GM23338 (cell line): ENCODE results near the gene ORC6. TPM values are rescaled to one million over a fixed set of nuclear protein-coding genes. Genes with fewer than 3 reads are reported as not detected.

ENCODE experiments used
- ATAC-seq: fragments of 200-7000 bp; cut with Tn5 transposase; 3 replicates; pipeline ENCODE4 v1.9.1; 2020
- DNase-seq: peaks from one replicate; pipeline ENCODE4 v3.0.0-alpha.2; 2015; ENCODE audit warnings: low spot score
- H2AFZ ChIP-seq: fragments of 200-600 bp; sonication (generic); 2 replicates; pipeline ENCODE4 v1.8.0; 2016; ENCODE audit warnings: antibody characterized with exemption, mild to moderate bottlenecking, moderate library complexity
- H3F3A ChIP-seq: fragments of 200-600 bp; sonication (generic); replicated peaks from 2 replicates; pipeline ENCODE4 v1.8.0; 2017; ENCODE audit warnings: antibody characterized with exemption, mixed run types, low read depth
- H3K27ac ChIP-seq: fragments of 200-600 bp; sonication (generic); 2 replicates; pipeline ENCODE4 v1.6.1; 2016; ENCODE audit warnings: low read depth
- H3K27me3 ChIP-seq: fragments of 200-600 bp; sonication (generic); 2 replicates; pipeline ENCODE4 v1.8.0; 2016; ENCODE audit warnings: mild to moderate bottlenecking, mixed run types, moderate library complexity; ENCODE audit not compliant: insufficient read depth
- H3K36me3 ChIP-seq: fragments of 200-600 bp; sonication (generic); 2 replicates; pipeline ENCODE4 v1.8.0; 2016; ENCODE audit warnings: mild to moderate bottlenecking; ENCODE audit not compliant: insufficient read depth
- H3K4me1 ChIP-seq: fragments of 200-600 bp; sonication (generic); 2 replicates; pipeline ENCODE4 v1.8.0; 2016; ENCODE audit warnings: mild to moderate bottlenecking, moderate library complexity; ENCODE audit not compliant: insufficient read depth
- H3K4me2 ChIP-seq: fragments of 200-600 bp; sonication (generic); 2 replicates; pipeline ENCODE4 v1.7.1; 2017; ENCODE audit warnings: mixed run types
- H3K4me3 ChIP-seq: fragments of 200-600 bp; sonication (generic); 2 replicates; pipeline ENCODE4 v1.6.1; 2016; ENCODE audit warnings: mixed run types
- H3K79me2 ChIP-seq: fragments of 200-600 bp; sonication (generic); replicated peaks from 2 replicates; pipeline ENCODE4 v1.8.0; 2017; ENCODE audit warnings: mild to moderate bottlenecking; ENCODE audit not compliant: insufficient read depth
- H3K9me2 ChIP-seq: fragments of 200-600 bp; sonication (generic); 2 replicates; pipeline ENCODE4 v1.8.0; 2017; ENCODE audit not compliant: insufficient read depth
- H4K20me1 ChIP-seq: fragments of 200-600 bp; sonication (generic); replicated peaks from 2 replicates; pipeline ENCODE4 v1.8.0; 2017; ENCODE audit warnings: mild to moderate bottlenecking; ENCODE audit not compliant: insufficient read depth
- H3K27ac Mint-ChIP-seq: 2 replicates; pipeline ENCODE4 v1.8.0; 2020; ENCODE audit warnings: inconsistent platforms, mild to moderate bottlenecking, moderate library complexity, mixed read lengths
- H3K27me3 Mint-ChIP-seq: 3 replicates; pipeline ENCODE4 v1.8.0; 2022; ENCODE audit warnings: low read depth, mild to moderate bottlenecking, moderate library complexity, mixed read lengths, inconsistent platforms; ENCODE audit not compliant: insufficient read depth, poor library complexity
- H3K36me3 Mint-ChIP-seq: 3 replicates; pipeline ENCODE4 v1.8.0; 2021; ENCODE audit warnings: low read depth, mild to moderate bottlenecking, inconsistent platforms, moderate library complexity, mixed read lengths
- H3K4me1 Mint-ChIP-seq: 3 replicates; pipeline ENCODE4 v1.8.0; 2020; ENCODE audit warnings: mild to moderate bottlenecking, inconsistent platforms, mixed read lengths
- H3K4me3 Mint-ChIP-seq: 3 replicates; pipeline ENCODE4 v1.8.0; 2021; ENCODE audit warnings: moderate library complexity, mild to moderate bottlenecking, inconsistent platforms, mixed read lengths
- H3K9me3 Mint-ChIP-seq: 3 replicates; pipeline ENCODE4 v1.8.0; 2020; ENCODE audit warnings: moderate library complexity, mild to moderate bottlenecking, inconsistent platforms, mixed read lengths
- CREB1 ChIP-seq: fragments of 250-450 bp; sonication (Bioruptor Pico); IDR thresholded peaks from 2 replicates; pipeline ENCODE4 v1.5.0; 2020; ENCODE audit warnings: low read depth, mild to moderate bottlenecking, moderate library complexity
- ETS1 ChIP-seq: IDR thresholded peaks from 2 replicates; pipeline ENCODE4 v1.6.1; 2016; ENCODE audit warnings: antibody characterized with exemption
- EZH2 ChIP-seq: fragments of 200-600 bp; sonication (generic); IDR thresholded peaks from one replicate; pipeline ENCODE4 v1.8.0; 2017; ENCODE audit warnings: antibody characterized with exemption, mild to moderate bottlenecking, low read depth; ENCODE audit not compliant: unreplicated experiment
- EZH2phosphoT487 ChIP-seq: fragments of 200-600 bp; sonication (generic); IDR thresholded peaks from one replicate; pipeline ENCODE4 v1.8.1; 2018; ENCODE audit warnings: antibody characterized with exemption; ENCODE audit not compliant: unreplicated experiment
- JUNB ChIP-seq: IDR thresholded peaks from one replicate; pipeline ENCODE4 v1.6.1; 2016; ENCODE audit warnings: antibody characterized with exemption; ENCODE audit not compliant: unreplicated experiment
- NANOG ChIP-seq: IDR thresholded peaks from 2 replicates; pipeline ENCODE4 v1.6.1; 2016; ENCODE audit warnings: antibody characterized with exemption, borderline replicate concordance
- POLR2AphosphoS5 ChIP-seq: IDR thresholded peaks from 2 replicates; pipeline ENCODE4 v1.6.1; 2016; ENCODE audit warnings: antibody characterized with exemption, low read depth
- REST ChIP-seq: IDR thresholded peaks from one replicate; pipeline ENCODE4 v1.6.1; 2018; ENCODE audit warnings: antibody characterized with exemption; ENCODE audit not compliant: unreplicated experiment
- STAT1 ChIP-seq: IDR thresholded peaks from one replicate; pipeline ENCODE4 v1.6.1; 2016; ENCODE audit warnings: antibody characterized with exemption; ENCODE audit not compliant: unreplicated experiment
- ZNF114 ChIP-seq: fragments of 250-450 bp; sonication (Bioruptor Pico); IDR thresholded peaks from 2 replicates; pipeline ENCODE4 v1.5.0; 2020; ENCODE audit warnings: mild to moderate bottlenecking, moderate library complexity
- ZNF331 ChIP-seq: fragments of 250-450 bp; sonication (Bioruptor Pico); IDR thresholded peaks from 2 replicates; pipeline ENCODE4 v1.5.0; 2020; ENCODE audit warnings: low read depth, mild to moderate bottlenecking, moderate library complexity
- ZNF462 ChIP-seq: fragments of 250-450 bp; sonication (Bioruptor Pico); IDR thresholded peaks from 2 replicates; pipeline ENCODE4 v1.5.0; 2020; ENCODE audit warnings: mild to moderate bottlenecking, moderate library complexity
- polyA plus RNA-seq: library from polyadenylated mRNA; unstranded; fragments of >200 nt; fragmentation: Nextera tagmentation; extraction: Ambion mirVana; gene quantifications from 2 replicates; pipeline ENCODE4 v1.2.1, GENCODE V29; 2016
- total RNA-seq: library from RNA; depleted of rRNA; stranded (reverse); fragments of >200 nt; shearing (Covaris generic); gene quantifications from 2 replicates; pipeline ENCODE4 v1.2.3, GENCODE V29; 2014

ORC6 gene
- total and polyA plus RNA-seq, 2 experiments from 2014 or later = 71.5 to 92.0 TPM

DNA sequence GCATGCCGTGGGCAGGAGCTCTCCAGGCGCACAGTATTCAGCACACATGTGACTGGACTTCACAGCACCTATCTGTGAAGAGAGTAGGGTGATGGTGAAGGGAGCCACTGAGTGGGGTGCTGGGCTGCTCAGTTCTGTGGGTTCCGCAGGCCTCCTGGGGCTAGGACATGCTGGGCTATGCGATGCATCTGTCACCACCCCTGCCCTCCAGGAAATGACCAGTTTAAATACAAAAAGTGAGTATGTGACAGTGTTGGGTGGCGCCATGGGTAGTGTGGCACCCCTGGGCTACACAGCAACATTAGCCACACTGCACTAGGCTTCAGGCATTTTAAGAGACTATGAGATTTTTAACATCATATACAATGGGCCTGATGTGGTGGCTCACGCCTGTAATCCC is 30.1 kb downstream of the ORC6 start:
- no peaks in the 10 kb centered on the region for H3F3A ChIP-seq
- H3K27me3 Mint-ChIP-seq = peaks cover 7% of the 10 kb centered on the region
- peaks cover 7% of the 10 kb centered on the region; the same call in 2 of the 3 replicates for H3K9me3 Mint-ChIP-seq
- DNase-seq (no peak), ATAC-seq (no peak)
- H3K4me1 ChIP-seq = no peaks in the 10 kb centered on the region
- TF ChIP-seq CREB1 (no peak), REST (no peak), POLR2AphosphoS5 (no peak), ZNF331 (CRISPR knock-in tag) (no peak), ETS1 (no peak)
- no peak overlapping the region for H3K27ac ChIP-seq
- H3K27ac Mint-ChIP-seq = no peak overlapping the region
- H2AFZ ChIP-seq = no peak overlapping the region
- H3K79me2 ChIP-seq = no peaks in the 10 kb centered on the region
- H3K9me2 ChIP-seq = no peaks in the 10 kb centered on the region
- no peak overlapping the region for H3K4me3 ChIP-seq
- H3K36me3 Mint-ChIP-seq = no peaks in the 10 kb centered on the region
- H4K20me1 ChIP-seq = no peaks in the 10 kb centered on the region
- H3K27me3 ChIP-seq = no peaks in the 10 kb centered on the region
- no peak overlapping the region for H3K4me2 ChIP-seq
- no peaks in the 10 kb centered on the region for H3K4me1 Mint-ChIP-seq
- H3K36me3 ChIP-seq = no peaks in the 10 kb centered on the region
- H3K4me3 Mint-ChIP-seq = no peak overlapping the region

GRCh38 chr16:46720619-46721018 is 31.2 kb downstream of the ORC6 start:
- Histone ChIP-seq H2AFZ (no peak overlapping the region), H3K36me3 (no peaks in the 10 kb centered on the region), H3K4me2 (no peak overlapping the region), H3K79me2 (no peaks in the 10 kb centered on the region), H4K20me1 (no peaks in the 10 kb centered on the region), H3K4me1 (no peaks in the 10 kb centered on the region), H3F3A (no peaks in the 10 kb centered on the region), H3K9me2 (no peaks in the 10 kb centered on the region), H3K27me3 (no peaks in the 10 kb centered on the region), H3K4me3 (no peak overlapping the region), H3K27ac (no peak overlapping the region)
- Mint-ChIP-seq H3K4me1 (no peaks in the 10 kb centered on the region), H3K27me3 (peaks cover 9% of the 10 kb centered on the region), H3K9me3 (peaks cover 10% of the 10 kb centered on the region), H3K4me3 (no peak overlapping the region), H3K36me3 (no peaks in the 10 kb centered on the region), H3K27ac (no peak overlapping the region)
- ATAC-seq = no peak
- DNase-seq = no peak
- TF ChIP-seq EZH2phosphoT487 (no peak), JUNB (no peak), ZNF462 (no peak), CREB1 (no peak), ZNF331 (CRISPR knock-in tag) (no peak), POLR2AphosphoS5 (no peak), ZNF114 (CRISPR knock-in tag) (no peak), STAT1 (no peak), EZH2 (no peak), NANOG (no peak)
